NCI-H2196 treated with DMSO at 0.1 percent for 48 hours (cell line): Measurements from ENCODE around the gene FREM2.

Source experiments
- DNase-seq: peaks from one replicate; lab custom pipeline; 2025; ENCODE audit not compliant: unreplicated experiment; lab: John Stamatoyannopoulos, UW

Gene FREM2

DNA sequence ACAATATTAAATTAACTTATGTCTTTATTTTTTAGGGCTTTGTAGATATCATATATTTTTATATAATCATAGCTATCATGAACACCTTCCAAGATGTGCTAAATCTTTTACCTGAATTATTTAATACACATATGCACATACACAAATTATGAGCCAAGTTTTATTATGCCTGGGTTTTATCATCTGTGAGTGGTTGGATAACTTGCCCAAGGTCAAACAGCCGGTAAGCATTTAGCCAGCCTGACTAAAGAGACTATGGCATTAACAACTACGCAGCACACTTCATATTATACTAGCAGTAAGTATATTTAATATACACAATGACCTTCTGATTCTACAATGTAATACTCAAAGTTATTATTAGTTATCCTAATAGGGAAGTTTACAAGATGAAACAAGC lies 132.7 kb downstream of the FREM2 start:
- DNase-seq: no peak

DNA sequence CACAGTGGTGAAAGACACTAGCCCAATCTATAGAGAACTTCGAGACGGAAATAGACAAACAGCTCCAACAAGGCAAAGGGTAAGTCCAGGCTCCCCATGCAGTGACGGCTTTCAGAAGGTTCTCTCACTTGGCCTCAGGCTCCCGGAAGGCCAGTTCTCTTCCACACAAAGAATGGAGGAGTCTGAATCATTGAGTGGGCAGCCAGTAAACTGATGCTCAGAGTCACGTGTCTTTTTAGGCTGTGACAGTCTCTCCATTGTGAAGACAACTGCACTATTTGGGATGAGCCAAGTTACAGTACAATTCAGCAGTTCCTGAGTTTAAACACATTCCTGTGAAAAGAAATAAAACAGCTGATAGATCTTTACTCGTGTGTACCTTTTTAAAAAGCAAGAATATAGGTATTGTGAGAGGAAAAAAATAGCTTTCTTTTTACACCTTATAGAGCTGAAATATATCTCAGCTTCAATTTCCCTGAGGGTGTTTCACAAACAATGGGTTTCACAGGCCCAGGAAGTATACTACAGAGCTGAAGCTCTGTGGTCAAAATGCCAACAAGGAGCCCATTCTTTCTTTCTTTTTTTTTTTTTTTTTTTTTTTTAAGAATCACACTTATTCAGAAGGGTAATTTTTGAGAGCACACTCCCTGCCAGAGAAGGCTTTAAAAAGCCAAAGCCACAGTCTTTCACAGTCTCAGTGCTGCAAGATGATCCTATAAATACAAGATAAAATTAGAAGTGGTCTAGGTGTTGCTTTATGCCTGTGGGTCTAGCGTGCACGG lies 135.1 kb downstream of the FREM2 start:
- no peak for DNase-seq

DNA sequence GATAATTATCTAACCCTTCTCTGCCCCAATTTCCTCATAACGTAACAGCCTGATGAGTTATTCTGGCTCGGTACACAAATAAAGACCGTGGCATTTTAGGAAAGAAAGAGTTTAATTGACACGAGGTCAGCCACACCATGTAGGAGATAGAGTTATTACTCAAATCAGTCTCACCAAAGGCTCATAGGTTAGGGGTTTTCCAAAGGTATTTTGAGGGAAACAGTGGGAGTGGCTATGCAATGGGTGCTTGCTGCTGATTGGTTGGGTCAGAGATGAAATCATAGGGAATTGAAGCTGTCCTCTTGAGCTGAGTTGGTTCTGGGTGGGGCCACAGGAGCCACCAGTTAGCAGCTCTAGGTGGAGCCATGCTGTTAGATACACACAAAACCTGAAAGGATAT lies 137.5 kb downstream of the FREM2 start:
- DNase-seq: no peak

DNA sequence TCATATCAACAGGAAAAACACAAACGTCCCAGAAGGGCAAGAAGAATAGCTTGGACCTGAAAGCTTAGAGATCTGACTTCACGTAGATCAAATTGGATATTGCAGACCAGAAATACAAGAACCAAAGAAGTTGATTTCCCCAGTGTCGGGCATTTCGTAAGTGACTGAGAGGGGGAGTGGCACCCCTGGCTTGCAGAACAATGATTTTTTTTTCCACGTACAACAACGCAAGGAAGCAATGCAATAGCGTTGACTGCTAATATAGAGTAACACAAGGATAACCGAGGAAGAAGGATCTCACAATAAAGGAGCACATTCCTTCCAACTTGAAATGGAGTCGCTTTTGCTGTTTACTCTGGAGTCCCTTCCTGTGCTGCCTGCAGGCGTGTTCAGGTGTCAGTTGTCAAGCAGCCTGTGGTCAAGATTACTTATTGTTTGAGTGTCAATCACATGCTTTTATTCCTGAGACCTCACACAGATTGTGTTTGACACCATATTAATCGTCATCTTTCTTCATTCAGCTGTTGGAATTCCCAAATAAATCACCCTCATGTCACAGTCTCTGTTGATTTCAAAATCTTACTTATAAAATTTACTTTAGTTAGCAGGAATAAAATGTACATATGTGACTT lies 139.4 kb downstream of the FREM2 start:
- no peak for DNase-seq

DNA sequence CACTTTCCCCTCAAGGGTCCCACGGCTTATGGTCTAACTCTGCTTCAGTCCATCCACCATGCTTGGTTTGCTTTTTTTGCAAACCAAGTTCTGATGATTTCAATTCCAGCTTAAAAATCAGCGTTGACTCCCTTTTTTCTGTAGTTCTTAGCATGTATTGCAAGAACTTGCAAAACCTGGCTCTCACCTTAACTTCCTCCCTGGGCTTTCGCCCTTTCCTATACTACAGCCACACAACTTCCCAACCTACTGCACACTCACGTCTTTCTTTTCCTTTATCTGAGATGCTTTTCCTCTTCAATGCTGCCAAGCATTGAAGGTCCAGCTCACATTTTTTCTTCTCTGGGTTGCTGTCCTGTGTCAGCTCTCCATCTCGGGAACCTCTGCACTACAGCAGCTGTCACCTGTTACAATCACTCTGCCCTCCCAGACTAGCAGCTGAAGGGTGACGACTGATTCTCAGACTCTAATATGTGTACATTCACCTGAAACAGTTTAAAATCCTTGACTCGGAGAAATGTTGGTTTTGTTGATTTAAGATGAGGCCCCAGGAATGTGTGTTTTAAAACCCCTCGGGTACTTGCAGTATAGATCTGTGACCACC lies 143.7 kb downstream of the FREM2 start:
- DNase-seq: no peak

DNA sequence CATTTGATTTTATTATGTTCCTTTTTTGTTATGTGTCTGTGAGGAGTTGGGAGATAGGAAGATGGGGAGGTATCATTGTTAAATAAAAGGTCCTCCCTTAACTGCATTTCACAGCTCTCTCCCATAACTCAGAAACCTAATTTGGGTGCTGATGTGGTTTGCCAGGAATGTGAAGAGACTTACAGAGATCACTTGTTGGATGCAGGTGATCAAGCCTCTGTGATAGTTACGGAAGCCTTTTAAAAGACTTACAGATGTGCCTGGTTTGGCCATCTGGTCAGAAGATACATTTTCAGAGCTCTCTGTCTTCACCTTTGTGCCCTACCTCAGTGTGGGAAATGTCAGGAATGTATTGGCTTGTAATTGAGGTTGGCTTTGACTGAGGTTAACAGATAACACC lies 157.7 kb downstream of the FREM2 start:
- no peak for DNase-seq

DNA sequence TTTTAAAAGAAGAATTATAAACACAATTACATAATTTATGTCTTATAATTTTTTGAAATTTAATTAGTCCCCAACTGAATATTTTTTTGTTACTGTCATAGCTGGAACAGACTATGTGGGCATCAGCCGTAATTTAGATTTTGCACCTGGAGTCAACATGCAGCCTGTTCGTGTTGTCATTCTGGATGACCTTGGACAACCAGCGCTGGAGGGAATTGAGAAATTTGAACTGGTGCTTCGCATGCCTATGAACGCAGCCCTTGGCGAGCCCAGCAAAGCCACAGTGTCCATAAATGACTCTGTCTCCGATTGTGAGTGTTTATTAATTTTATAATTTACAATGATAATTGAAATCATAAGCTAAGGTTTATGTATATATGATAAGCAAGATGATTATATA lies 161.5 kb downstream of the FREM2 start:
- no peak for DNase-seq

DNA sequence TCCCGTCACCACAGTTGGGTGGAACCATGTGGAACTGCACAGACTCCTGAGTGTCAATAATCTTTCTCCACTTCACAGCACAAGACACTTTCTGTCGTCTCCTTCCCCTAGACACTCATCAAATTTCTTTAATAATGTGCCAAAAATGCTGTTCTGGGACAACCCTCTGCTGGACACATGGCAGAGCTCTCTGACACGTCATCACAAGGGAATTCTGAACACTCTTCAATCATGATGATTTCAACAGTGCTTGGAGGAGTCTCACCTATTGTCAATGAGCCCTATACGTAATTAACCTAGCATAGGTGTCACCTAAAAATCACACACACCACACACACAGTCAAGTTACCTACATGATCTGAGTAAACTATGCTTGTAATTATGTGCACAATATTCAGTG lies 162.4 kb downstream of the FREM2 start:
- DNase-seq: no peak

DNA sequence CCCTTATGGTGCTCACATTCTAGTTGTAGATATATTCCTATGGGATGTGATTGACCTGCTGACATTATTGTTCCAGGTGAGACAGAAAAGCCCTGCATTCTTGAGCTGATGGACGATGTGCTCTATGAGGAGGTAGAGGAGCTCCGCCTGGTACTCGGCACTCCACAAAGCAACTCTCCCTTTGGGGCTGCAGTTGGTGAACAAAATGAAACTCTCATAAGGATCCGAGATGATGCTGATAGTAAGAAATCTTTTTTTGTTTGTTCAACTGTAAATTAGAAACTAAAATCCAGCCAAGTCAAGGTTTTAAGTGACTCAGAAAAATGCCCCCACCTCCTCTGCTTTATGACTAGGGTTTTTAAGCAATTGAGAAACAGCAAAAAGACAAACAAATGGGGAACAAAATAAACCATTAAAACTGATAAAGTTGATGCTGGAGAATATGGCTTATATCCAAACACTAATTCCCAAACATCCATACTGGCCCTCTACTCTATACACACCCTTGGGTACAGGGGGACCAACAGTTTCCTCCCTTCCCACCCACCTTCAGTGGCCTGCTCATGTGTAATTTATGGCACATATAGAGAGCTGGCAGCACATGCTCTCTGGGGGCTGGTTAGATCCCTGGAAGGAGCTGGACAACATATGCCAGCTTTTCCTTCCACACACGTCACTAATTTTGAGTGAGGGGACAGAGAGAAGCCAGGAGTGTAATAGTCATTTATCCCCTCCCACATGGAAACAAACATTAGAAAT lies 164.2 kb downstream of the FREM2 start:
- no peak for DNase-seq

DNA sequence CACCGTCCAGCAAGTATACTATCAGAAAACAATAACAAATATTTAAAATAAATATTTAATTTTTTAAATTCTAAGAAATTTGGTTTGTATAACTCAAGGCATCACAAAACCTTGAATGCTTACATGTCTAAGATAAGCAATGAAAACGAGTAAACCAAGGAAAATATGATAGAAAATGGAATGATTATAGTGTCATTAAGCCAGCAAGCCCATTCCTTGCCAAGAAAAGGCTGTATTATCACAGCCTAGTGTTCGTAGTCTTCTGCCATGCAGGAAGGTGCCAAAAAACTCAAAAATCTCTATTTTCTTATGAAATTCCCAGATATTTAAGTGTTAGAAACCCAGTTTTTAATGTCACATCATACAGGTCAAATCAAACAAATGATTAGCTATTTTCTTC lies 167.3 kb downstream of the FREM2 start:
- DNase-seq: no peak

DNA sequence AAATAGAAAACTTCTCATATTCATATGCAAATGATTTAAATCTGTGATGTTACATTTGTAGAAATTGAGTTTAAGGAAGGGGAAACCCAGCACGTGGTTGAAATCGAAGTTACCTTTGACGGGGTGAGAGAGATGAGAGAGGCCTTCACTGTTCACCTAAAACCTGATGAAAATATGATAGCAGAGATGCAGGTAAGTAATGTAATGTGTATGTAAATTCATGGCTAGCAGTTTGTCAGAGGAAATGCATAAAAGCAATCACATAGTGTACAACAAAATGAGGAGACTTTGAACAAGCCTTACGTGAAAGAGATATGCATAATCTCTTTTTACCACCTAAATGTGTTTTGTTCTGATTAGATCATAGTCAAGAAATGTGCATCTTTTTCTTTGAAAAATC lies 169.2 kb downstream of the FREM2 start:
- no peak for DNase-seq

- DNase-seq: no peak
These were observed 175.6 kb downstream of the FREM2 start for GRCh38 chr13:38862443-38862842.

- no peak for DNase-seq
These were observed 176.7 kb downstream of the FREM2 start for GRCh38 chr13:38863536-38863935.

DNA sequence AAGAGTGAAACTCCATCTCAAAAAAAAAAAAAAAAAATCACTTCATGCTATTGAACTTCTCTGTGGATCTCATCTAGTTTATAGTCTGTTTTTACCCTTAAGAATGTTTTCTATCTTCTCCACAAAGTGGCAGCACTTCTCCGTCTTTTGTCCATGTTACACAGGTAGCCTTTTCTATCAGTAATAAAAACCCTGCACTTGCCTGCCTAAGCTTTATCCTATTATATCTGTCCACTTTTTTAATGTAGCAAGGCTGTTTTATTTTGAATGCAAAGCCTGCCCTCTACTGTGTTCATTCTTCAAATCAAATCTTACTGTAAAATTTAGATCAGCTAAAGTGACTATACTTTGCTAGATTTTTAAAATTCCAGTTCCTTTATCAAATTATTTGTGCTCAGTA lies 179.8 kb downstream of the FREM2 start:
- no peak for DNase-seq

- no peak for DNase-seq
These were observed 181.5 kb downstream of the FREM2 start for GRCh38 chr13:38868399-38868798.

DNA sequence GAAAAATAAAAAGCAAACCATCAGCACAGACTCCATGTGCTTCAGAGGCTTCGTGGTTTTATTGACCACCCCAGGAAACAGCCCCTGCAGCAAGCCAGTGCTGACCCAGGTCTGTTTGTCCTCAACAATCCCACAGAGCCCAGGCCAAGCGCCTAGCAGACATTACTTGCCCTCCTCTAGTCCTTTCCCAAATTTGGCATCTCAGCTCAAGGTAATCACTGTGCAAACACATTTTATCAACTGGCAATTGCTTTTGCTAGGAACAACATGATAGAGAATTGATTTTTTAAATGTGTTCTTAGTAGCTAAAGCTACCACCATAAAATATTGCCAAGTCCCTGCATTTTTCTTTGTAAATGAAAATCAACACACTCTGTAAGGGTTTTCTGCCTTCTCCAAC lies 182.0 kb downstream of the FREM2 start:
- no peak for DNase-seq

GRCh38 chr13:38871275-38871674 lies 184.4 kb downstream of the FREM2 start:
- DNase-seq: no peak

DNA sequence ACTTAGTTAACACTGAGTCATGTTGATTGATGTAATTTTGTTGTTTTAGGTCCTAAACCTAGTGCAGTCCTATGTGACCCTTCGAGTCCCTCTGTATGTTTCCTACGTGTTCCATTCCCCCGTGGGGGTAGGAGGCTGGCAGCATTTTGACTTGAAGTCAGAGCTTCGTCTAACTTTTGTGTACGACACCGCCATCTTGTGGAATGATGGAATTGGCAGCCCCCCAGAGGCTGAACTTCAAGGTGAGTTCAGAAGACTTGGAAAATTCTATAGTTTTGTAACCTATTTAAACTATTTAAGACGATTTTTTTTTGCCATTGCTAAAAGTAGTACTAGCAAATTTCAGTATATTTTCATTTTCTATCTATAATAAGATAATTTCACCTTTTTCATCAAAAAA lies 185.8 kb downstream of the FREM2 start:
- DNase-seq: no peak

- no peak for DNase-seq
These were observed 188.5 kb downstream of the FREM2 start for GRCh38 chr13:38875186-38875875.

- no peak for DNase-seq
These were observed 192.4 kb downstream of the FREM2 start for GRCh38 chr13:38879278-38879677.

DNA sequence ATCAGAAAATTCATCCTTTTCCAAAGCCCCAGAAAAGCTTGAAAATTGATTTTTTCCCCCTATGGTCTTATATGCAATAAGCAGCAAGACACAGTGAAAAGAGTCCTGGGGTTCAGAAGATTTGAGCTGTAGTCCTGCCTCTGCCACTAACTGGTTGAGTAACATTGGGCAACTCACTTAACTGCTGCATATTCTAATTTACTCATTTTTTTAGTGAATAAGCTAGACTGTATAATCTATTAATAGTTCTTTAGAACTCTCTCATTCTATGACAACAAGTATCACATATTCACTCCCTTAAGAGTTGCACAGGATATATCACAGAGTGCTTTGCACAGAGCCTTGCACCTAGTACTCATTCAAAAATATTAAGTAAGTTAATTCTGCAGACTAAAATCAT lies 192.9 kb downstream of the FREM2 start:
- DNase-seq: no peak
